Right renal pelvis (tissue), 4 donors: ENCODE results near the gene PDE3B. TPM values are rescaled to one million over a fixed set of nuclear protein-coding genes. Genes with fewer than 3 reads are reported as not detected.

Experiments used
- DNase-seq, 4 donors: peaks; one replicate each; pipeline ENCODE4 v3.0.0-alpha.2; 2013; ENCODE audit warnings: low read depth in 4 of 4, low spot score in 3 of 4, missing footprints in 1 of 4
- polyA plus RNA-seq, 4 donors: library from polyadenylated mRNA; unstranded; fragments of 120-200 nt; gene quantifications; one replicate each; pipeline ENCODE4 v1.2.1, GENCODE V29; 2013; ENCODE audit not compliant: insufficient read length in 4 of 4

Gene PDE3B
- polyA plus RNA-seq, 4 donors = 8.1 to 9.5 (median 8.4) TPM

GRCh38 chr11:14906993-14907392 lies 263.4 kb downstream of the PDE3B start:
- no peak for DNase-seq

DNA sequence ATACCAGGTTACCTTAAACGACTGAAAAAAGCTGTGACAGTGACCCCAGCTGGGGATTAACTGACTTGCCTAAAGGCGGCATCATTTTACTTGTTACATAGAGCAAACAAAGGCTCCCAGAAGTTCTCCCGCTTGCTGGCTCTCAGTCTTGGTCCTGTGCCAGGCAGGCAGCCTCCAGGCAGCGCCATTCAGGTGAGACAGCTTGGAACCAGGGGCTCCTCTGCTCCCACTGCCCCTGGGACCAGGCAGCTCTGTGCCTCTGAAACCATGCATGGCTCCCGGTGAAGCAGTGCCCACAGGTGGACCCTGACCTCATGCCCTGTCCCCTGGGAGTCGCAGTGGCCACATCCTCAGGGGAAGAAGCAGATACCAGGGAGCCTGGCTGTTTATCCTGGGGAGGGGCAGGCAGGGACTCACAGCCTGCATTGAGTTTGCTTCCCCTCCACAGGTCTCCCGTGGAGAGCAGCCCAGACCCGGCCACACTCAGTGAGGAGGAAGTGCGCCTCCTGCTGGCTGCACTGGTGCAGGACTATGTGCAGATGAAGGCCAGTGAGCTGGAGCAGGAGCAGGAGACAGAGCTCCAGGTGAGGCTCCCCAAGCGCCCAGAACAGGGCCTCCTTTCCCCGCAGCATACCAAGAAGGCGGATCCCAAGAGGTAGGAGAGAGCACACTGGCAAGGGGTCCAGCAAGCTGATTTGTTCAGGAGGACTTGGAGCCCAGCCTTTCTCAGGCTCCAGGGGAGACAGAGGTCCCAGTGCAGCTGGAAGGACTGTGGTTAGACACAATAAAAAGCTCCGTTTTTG lies 264.0 kb downstream of the PDE3B start:
- peak in 1 of 4 donors; percentile 14 for DNase-seq

- peak in 1 of 4 donors; percentile 35 for DNase-seq
Measured at GRCh38 chr11:14908214-14908880, 264.7 kb downstream of the PDE3B start.

DNA sequence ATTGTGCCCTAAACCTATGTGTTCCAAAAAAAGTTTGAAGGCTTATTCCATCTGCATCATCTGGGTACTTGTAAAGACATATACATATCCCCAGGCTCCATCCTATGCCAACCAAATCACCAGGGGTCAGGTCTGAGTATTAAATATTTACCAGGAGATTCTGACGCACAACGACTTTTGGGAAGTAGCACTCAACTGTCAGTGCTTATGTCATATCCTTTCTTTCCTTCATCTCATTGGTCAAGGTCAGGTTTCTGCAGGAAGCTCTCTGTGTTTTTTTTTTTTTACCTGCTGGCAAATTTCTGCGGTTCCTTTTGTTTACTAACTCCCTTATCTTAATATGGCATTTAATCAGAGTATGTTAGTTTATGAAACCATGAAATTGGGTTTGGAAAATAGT lies 270.9 kb downstream of the PDE3B start:
- no peak for DNase-seq

DNA sequence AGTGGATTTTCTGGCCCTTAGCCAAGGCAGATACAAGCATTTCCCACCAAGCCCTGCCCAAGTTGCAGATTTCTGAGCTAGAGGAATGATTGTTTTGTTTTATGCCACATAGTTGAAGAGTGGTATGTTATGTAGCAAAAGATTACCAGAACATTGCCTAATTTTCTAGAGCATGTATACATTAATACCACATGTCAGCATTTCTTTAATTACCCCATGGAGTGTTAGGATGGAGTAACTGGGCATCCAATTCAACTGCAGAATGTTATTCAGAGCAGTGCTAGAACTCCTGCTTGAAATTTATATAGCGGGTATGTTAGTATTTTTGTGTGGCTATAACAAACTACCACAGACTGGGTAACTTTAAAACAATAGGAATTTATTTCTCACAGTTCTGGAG lies 272.8 kb downstream of the PDE3B start:
- no peak for DNase-seq

Other genes starting within 250 kb of the PDE3B start
- 100 to 1,000 TPM; 137 to 164 (median 151) TPM for gene COPB1, start 144.0 kb upstream of the PDE3B start, polyA plus RNA-seq
- 100 to 1,000 TPM; 168 to 201 (median 196) TPM for gene PSMA1, start 123.4 kb upstream of the PDE3B start, polyA plus RNA-seq
- 10 to 100 TPM; 20.8 to 23.0 (median 21.8) TPM for gene CYP2R1, start 248.4 kb downstream of the PDE3B start, polyA plus RNA-seq